Peyer's patch (tissue), 4 donors: ENCODE data around the gene SLC23A2. TPM values are rescaled to one million over a fixed set of nuclear protein-coding genes. Genes with fewer than 3 reads are reported as not detected.

Experiments
- DNase-seq, 3 donors: peaks; one replicate each; pipeline ENCODE4 v3.0.0-alpha.2; 2017 to 2019
- H3K27ac ChIP-seq, 4 donors: fragments of 200-600 bp; sonication (generic); one replicate each; pipeline ENCODE4 v1.5.1; 2016 to 2019
- H3K27me3 ChIP-seq, 2 donors: fragments of 200-600 bp; sonication (generic); one replicate each; pipeline ENCODE4 v1.5.1; 2019
- H3K36me3 ChIP-seq, 3 donors: fragments of 200-600 bp; sonication (generic); one replicate each; pipeline ENCODE4 v1.5.1; 2016 to 2019
- H3K4me1 ChIP-seq, 4 donors: fragments of 200-600 bp; sonication (generic); one replicate each; pipeline ENCODE4 v1.5.1; 2016 to 2019
- H3K4me3 ChIP-seq, 4 donors: fragments of 200-600 bp; sonication (generic); 1 replicate in 3 of 4; 2 replicates in 1 of 4; pipeline ENCODE4 v1.5.1; 2016 to 2019; ENCODE audit warnings: mild to moderate bottlenecking in 1 of 4
- H3K9me3 ChIP-seq, 4 donors: fragments of 200-600 bp; sonication (generic); one replicate each; pipeline ENCODE4 v1.5.1; 2016 to 2019; ENCODE audit warnings: mild to moderate bottlenecking in 1 of 4
- CTCF ChIP-seq, 6 experiments: fragments of 450-650 bp in 4 of 6; fragments of 200-600 bp in 2 of 6; sonication (generic) in 1 of 6; IDR thresholded peaks; one replicate each; pipeline ENCODE4 v1.5.1; 2017 to 2019; ENCODE audit warnings: antibody characterized with exemption in 6 of 6, mild to moderate bottlenecking in 3 of 6, moderate library complexity in 1 of 6
- POLR2A ChIP-seq, 2 donors: fragments of 450-650 bp; IDR thresholded peaks; one replicate each; pipeline ENCODE4 v1.5.1; 2017; ENCODE audit warnings: antibody characterized with exemption in 2 of 2, mild to moderate bottlenecking in 2 of 2, moderate library complexity in 2 of 2
- total RNA-seq, 4 donors: library from RNA; depleted of rRNA; stranded (reverse); fragments of >200 nt; gene quantifications; one replicate each; pipeline ENCODE4 v1.1.0, GENCODE V29; 2016

The SLC23A2 gene
- total RNA-seq, 4 donors from 2014 or later = 4.2 to 18.2 (median 11.0) TPM

- no peak overlapping the region for H3K4me3 ChIP-seq
- H3K4me1 ChIP-seq = no peaks in the 10 kb centered on the region
- DNase-seq = no peak
- H3K36me3 ChIP-seq = no peaks in the 10 kb centered on the region
- H3K27me3 ChIP-seq = no peaks in the 10 kb centered on the region
- no peak overlapping the region for H3K27ac ChIP-seq
- no peaks in the 10 kb centered on the region for H3K9me3 ChIP-seq
- TF ChIP-seq CTCF (IDR thresholded peaks at IDR 0.05) (no peak), POLR2A (IDR thresholded peaks at IDR 0.05) (no peak)
Measured at GRCh38 chr20:4920131-4920530, 81.2 kb downstream of the SLC23A2 start.

- H3K27ac ChIP-seq = no peak overlapping the region
- no peaks in the 10 kb centered on the region for H3K9me3 ChIP-seq
- H3K4me1 ChIP-seq = no peaks in the 10 kb centered on the region
- DNase-seq = no peak
- H3K27me3 ChIP-seq = no peaks in the 10 kb centered on the region
- H3K4me3 ChIP-seq = no peak overlapping the region
- no peaks in the 10 kb centered on the region for H3K36me3 ChIP-seq
- TF ChIP-seq CTCF (IDR thresholded peaks at IDR 0.05) = no peak
- TF ChIP-seq POLR2A (IDR thresholded peaks at IDR 0.05) = no peak
Measured at GRCh38 chr20:4919047-4919704, 82.1 kb downstream of the SLC23A2 start.

DNA sequence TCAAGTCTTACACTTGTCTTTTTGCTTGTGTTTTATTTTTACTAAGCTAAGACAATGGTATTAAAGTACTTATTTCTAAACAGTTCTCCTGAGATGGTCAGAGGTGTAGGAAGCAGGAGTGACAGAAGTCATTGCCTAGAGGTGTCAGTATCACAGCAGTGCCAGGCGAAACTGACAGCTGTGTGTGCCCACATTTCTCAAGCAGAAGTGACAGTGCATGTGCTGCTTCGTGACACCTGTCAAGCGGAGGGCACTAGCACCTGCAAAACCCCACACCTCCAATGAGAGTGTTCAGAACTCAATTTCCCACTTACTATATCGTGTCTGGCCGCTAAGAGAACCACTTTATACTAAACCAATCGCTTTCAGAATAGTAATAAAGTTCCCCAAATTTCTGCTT lies 82.8 kb downstream of the SLC23A2 start:
- no peaks in the 10 kb centered on the region for H3K9me3 ChIP-seq
- no peaks in the 10 kb centered on the region for H3K36me3 ChIP-seq
- H3K4me3 ChIP-seq = no peak overlapping the region
- no peak for DNase-seq
- no peak for TF ChIP-seq CTCF (IDR thresholded peaks at IDR 0.05)
- TF ChIP-seq POLR2A (IDR thresholded peaks at IDR 0.05) = no peak
- H3K4me1 ChIP-seq = no peaks in the 10 kb centered on the region
- no peak overlapping the region for H3K27ac ChIP-seq
- H3K27me3 ChIP-seq = no peaks in the 10 kb centered on the region

GRCh38 chr20:4916971-4917881 lies 84.1 kb downstream of the SLC23A2 start:
- no peaks in the 10 kb centered on the region for H3K4me1 ChIP-seq
- TF ChIP-seq CTCF (IDR thresholded peaks at IDR 0.05) (no peak), POLR2A (IDR thresholded peaks at IDR 0.05) (no peak)
- H3K4me3 ChIP-seq = no peak overlapping the region
- H3K27ac ChIP-seq = no peak overlapping the region
- H3K27me3 ChIP-seq = no peaks in the 10 kb centered on the region
- DNase-seq = no peak
- H3K36me3 ChIP-seq = peaks cover 0 to 5% (median 0%) of the 10 kb centered on the region in 3 donors
- no peaks in the 10 kb centered on the region for H3K9me3 ChIP-seq

DNA sequence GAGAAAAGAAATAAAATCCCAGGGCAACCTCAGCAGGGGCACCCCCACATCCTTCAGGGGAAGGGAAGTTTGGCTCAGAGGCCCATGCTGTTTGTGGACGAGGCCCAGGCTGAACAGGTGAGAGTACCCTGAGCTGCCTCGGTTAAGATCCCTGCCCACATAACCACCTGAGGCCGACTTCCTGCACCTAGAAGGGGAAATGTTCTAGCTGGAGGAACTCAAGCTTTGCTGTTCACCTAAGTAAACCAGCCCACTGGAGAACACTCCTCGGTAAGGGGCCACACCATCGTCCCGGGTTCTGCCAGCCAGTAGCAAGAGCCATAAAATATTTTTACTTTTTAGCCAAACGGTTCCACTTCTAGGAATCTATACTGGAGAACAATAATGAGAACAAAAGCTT lies 88.2 kb downstream of the SLC23A2 start:
- DNase-seq = no peak
- no peak overlapping the region for H3K4me3 ChIP-seq
- no peak overlapping the region for H3K27ac ChIP-seq
- H3K4me1 ChIP-seq = no peaks in the 10 kb centered on the region
- peaks cover 0 to 5% (median 0%) of the 10 kb centered on the region in 3 donors for H3K36me3 ChIP-seq
- no peaks in the 10 kb centered on the region for H3K27me3 ChIP-seq
- H3K9me3 ChIP-seq = no peaks in the 10 kb centered on the region
- no peak for TF ChIP-seq CTCF (IDR thresholded peaks at IDR 0.05)
- TF ChIP-seq POLR2A (IDR thresholded peaks at IDR 0.05) = no peak
